Ammon's horn (tissue), 1 donor: Measurements from ENCODE around the gene BCL2.
A peak's percentile ranks its signal among the peaks of the same experiment; 100 is the strongest.
"Not testable (repeated sequence)": the region's sequence is repeated elsewhere in the genome, so short reads cannot be mapped to it uniquely, and the experiment has no call there.

ENCODE experiments used
- DNase-seq: peaks from one replicate; pipeline ENCODE4 v3.0.0-alpha.2; 2016; ENCODE audit warnings: low spot score

Gene BCL2

DNA sequence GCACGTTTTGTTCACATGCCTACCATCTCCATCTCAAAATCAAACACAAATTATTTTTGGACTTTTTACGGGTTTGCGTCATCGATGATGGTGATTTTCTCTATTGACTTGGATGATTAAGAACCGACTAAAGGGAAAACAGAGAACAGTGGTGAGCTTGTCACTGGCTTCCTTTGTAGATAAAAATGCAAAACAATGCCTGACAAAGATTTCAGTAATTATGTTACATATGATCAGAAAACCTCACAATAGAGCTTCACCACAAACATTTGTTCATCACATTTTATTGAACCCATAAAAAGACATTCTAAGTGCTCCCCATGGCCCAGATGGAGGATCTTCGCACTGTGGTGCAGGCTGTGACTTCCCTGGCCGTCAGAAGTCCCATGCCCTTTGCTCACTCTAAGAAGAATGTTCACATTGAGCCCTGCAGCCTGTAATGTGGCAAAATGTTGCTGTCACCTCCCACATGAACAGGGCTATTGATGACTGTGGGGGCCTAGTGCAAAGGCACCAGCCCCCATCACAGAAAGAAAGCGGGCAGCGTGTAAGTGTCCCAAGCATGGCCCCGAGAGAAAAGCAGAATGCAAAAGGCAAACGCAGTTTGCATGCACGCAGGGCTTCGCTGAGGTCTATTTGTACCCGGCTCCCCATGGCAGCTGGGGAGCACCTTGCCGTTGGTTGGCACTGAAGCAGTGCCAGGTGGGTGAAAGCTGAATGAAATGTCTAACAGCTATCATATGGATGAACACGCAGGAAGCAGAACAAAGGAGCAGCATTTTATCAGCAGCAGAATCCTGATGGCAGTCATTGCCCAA, 60.6 kb downstream of the BCL2 start:
- peak; percentile 60 for DNase-seq

DNA sequence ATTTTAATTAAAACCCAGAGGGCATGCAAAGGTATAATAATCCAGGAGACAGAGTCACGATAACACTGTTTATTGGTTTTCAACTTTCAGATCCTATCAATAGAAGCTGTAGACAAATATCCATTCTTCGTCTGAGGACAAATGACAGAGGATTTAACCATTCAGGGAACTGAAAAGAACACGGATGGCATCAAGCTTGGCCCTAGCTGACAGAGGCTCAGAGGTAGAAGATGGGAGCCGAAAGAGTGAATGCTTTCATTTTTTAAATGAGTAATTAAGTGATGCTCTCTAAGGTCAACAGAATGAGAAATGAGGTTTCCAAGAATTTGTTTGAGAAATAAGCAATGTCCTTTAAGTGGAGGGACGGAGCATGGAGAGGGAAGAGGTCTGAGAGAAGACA, 62.1 kb downstream of the BCL2 start:
- no peak for DNase-seq

- DNase-seq: no peak
These were observed 64.1 kb downstream of the BCL2 start for GRCh38 chr18:63255435-63255834.

DNA sequence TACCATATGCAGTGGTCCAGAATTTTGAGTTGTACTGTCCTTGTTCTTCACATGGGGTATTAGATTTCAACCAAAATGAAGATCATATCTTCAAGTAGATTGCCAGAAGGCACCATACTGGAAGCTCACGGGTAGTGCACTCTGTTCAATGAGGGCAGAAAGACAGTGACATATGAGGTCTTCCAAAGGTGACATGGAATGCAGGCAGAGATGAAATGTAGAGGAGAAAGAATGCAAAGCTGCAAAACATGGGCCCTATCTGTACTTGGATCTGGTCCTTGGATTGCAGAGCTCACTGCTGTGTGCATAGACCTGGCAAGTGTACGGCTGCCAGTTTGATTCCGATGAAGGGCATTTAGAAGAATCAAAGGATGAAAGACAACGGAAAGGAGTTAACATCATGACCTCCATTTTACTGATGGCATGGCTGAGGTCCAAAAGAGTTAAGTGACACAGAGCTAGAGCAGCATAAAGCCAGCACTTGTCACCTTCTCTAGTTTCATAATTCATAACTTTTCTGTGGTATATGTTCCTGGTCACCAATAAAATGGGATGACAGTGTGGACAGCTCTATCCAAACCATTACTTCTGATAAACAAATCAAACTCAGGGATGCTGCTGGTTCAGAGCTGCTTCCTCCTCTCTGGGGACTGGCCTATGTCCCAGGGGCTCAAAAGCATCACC, 64.7 kb downstream of the BCL2 start:
- DNase-seq: no peak

DNA sequence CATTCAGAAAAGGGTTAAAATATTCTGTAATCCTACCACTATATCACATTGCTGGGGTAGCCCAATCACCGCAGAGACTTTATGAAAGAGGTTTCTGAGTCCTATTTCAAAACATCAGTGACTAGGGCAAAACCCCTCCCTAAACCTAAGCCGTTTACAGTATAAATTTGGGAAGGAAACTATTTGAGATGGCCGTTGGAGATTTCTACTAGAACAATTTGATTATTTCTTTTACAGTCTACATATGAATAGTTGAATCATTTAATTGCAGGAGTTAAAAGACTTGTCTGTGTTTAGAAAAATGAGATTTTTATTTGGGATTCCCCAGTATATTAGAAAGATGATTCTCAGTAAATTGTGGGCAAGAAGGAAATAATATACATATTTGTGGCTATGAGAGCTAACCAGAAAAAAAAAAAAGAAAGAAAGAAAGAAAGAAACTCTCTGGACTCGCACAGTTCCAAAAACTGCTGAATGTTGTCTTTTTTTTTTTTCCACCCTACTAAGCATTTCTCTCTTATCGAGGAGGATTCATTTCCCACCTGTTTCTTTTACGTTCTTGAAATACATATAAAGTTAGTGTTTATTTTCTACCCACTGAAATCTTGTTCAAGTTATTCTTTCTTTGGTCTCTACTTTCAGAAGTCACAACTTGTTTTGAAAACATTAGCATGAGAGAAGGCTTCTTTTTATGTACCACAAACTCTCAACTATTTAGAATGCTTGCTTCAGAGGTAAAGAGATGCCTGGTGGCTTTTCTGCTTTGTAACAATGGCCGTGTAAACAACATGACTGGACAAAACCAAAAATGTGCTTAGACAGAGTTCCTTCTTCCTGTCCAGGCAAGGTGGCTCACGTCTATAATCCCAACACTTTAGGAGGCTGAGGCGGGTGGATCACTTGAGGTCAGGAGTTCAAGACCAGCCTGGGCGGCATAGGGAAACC, 65.9 kb downstream of the BCL2 start:
- no peak for DNase-seq

DNA sequence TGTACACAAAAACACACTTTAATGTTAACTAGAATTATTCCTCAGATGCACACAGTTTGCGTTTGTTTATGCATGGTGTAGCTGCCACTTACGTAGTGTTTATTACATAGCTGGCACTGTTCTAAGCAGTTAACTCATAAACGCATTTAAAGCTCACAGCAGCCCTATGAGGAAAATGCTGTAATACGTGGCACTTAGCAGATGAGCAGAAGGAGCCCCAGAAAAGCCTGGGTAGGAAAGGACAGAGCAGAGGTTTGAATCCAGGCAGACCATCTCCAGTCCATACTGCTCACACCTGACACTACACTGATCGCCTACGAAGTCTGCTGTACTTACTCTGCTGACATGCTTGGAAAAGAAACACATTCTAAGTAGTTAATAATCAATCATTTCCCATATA, 66.6 kb downstream of the BCL2 start:
- DNase-seq: no peak

DNA sequence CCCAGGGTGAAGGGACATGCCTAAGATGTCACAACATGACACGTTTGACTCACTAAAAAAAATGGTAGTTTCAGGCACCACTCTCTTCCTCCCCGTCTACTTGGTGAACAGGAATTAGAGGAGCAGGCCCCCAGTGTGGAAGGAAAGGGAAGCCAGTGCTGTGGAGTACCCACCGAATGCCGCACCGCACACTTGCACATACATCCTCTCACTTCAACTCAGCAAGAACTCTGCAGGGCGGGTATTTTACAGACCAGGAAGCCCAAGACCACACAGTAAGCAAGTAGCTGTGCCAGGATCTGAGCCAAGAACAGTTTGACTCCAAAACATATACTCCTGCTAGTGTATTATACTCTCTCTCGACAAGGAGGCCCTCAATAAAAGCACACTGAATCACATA, 69.8 kb downstream of the BCL2 start:
- peak; percentile 52 for DNase-seq

- DNase-seq: no peak
These were observed 71.6 kb downstream of the BCL2 start for GRCh38 chr18:63247926-63248325.

DNA sequence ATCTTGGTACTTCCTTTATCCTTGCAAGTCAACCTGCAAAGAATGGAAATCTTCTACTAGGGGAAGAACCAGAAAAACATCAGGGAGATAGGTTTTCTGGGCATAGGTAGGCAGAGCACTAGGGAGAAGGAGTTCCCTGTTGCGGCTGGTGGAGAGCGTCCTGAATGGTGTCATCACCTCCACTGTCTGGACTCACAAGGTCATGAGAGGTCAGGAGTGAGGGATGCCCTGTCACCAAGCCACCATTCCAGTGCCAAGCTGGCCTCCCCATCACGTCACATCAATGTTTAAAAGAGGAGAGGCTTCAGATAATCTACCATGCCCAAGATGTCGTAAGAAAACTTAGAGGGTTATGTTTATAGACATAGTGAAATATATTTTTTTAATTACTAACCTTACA, 72.1 kb downstream of the BCL2 start:
- no peak for DNase-seq

GRCh38 chr18:63245600-63245999, 74.0 kb downstream of the BCL2 start:
- no peak for DNase-seq

GRCh38 chr18:63244607-63245006, 75.0 kb downstream of the BCL2 start:
- DNase-seq: no peak

GRCh38 chr18:63241760-63242159, 77.8 kb downstream of the BCL2 start:
- DNase-seq: no peak

- no peak for DNase-seq
These were observed 78.3 kb downstream of the BCL2 start for GRCh38 chr18:63241317-63241712.

DNA sequence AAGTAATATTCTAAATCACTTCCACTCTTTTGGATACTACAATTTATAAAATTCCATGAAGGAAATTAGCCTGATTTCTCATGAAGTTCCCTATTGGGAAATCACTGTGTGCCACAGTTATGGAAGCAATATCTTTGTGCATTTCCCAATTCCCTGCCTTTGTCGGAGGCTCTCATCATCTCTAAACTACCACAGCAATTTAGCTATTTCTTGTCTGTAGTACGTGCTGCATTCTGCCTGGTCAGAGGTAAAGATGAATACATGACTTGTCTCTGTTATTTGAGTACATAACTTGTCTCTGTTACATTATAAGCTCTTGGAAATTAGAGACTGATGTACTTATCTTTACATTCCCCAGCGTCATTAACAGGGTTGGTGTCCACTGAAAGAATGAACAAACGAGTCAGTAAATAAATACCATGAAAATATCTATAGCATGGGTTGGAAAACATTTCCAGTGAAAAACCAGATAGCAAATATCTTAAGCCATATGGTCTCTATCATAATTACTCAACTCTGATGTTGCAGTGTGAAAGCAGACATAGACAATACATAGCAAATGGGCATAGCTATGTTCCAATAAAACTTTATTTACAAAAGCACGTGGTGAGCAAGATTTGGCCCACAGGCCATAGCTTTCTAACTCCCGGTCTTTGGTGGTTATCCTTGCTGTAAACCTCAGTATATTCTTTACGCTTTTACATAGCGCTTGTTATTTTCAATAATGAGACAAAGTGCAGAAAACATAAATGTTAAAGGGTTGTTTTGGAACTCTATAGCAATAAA, 78.8 kb downstream of the BCL2 start:
- no peak for DNase-seq

GRCh38 chr18:63238693-63239075, 80.9 kb downstream of the BCL2 start:
- no peak for DNase-seq

- DNase-seq: peak; percentile 70
These were observed 81.5 kb downstream of the BCL2 start for GRCh38 chr18:63237881-63238692.

- no peak for DNase-seq
These were observed 82.4 kb downstream of the BCL2 start for GRCh38 chr18:63236921-63237846.

DNA sequence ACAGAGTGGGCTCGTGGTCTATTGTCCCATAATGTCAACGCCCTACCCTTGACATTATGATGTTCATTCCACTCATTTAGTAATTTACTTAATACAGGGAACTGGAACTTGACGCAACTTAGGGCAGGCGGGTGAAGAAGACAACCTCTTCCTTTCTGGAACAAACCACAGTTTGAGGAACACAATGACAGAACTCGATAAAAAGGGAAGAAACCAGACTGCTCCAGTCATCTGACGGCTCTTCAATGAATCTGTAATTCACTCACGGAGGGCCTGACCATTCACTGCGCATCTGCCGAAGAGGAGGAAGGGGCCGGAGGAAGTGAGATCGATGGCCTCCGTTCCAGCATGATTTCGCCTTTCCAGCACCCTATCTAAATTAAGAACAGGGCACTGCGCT, 83.2 kb downstream of the BCL2 start:
- DNase-seq: peak; percentile 75

DNA sequence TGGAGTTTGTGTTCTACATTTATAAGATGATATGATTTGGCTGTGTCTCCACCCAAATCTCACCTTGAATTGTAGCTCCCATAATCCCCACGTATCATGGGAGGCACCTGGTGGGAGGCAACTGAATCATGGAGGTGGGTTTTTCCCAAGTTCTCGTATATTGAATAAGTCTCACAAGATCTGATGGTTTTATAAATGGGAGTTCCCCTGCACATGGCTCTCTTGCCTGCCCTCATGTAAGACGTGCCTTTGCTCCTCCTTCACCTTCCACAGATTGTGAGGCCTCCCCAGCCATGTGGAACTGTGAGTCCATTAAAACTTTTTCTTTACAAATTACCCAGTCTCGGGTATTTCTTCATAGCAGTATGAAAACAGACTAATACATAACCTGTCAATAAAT, 83.6 kb downstream of the BCL2 start:
- DNase-seq: not testable (repeated sequence)

DNA sequence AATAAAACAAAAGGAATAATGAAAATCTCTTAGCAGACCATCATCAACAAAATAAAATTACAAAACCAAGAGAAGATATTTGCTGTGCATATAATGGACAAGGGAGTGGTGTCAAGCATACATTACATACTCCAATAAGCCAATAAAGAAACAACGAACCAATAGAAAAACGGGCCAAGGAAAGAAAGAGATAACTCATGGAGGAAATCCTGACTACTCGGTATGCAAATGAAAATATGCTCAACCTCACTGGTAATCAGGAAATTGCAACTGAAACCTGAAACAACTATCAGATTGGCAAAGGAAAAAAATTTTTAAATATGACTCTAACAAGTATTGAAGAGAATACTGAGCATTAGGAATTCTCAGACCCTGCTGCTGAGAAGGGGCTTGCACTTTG, 84.7 kb downstream of the BCL2 start:
- DNase-seq: no peak
